ENCODE results near the gene SRPK2. TPM values are rescaled to one million over a fixed set of nuclear protein-coding genes. Genes with fewer than 3 reads are reported as not detected.
"Not testable (repeated sequence)": the region's sequence is repeated elsewhere in the genome, so short reads cannot be mapped to it uniquely, and the experiment has no call there.

Gene SRPK2
- polyA plus RNA-seq, 1 donor from 2014 or later = 118 TPM

GRCh38 chr7:105352018-105352612 lies 36.6 kb downstream of the SRPK2 start:
- Histone ChIP-seq H3F3A (ENCODE audit: insufficient read depth, low read length, poor library complexity, severe bottlenecking) (no peaks in the 10 kb centered on the region), H3K9me3 (ENCODE audit: low read length) (no peaks in the 10 kb centered on the region), H3K27me3 (ENCODE audit: insufficient read depth, low read depth, low read length) (no peaks in the 10 kb centered on the region), H2AFZ (ENCODE audit: low read depth, low read length) (no peak overlapping the region), H3K4me3 (ENCODE audit: low read length) (no peak overlapping the region), H3K4me2 (ENCODE audit: low read length) (no peak overlapping the region), H3K9me2 (ENCODE audit: insufficient read depth, low read length) (no peaks in the 10 kb centered on the region), H3K27ac (ENCODE audit: low read length) (no peak overlapping the region), H4K20me1 (ENCODE audit: insufficient read depth) (no peaks in the 10 kb centered on the region), H3K79me2 (replicated peaks; ENCODE audit: insufficient read depth, low read length) (peaks cover 2% of the 10 kb centered on the region), H3K9ac (ENCODE audit: low read length) (no peak overlapping the region), H3K36me3 (ENCODE audit: insufficient read depth, low read length) (no peaks in the 10 kb centered on the region)
- TF ChIP-seq POLR2AphosphoS5 (IDR thresholded peaks at IDR 0.05) (no peak), RAD21 (conservative IDR thresholded peaks at IDR 0.05) (no peak)

DNA sequence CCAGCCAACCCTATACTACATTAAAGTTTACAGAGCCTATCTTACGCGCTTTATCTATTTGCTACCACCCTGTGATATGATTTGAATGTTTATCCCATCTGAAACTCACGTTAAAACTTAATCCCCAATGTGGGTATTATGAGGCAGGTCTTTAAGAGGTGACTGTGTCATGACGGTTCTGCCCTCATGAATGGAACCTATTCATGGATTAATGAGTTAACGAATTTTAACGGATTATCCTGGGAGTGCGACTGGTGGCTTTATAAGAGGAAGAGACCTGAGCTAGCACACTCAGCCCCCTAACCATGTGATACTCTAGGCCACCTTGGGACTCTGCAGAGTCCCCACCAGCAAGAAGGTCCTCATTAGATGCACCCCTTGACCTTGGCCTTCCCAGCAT lies 37.8 kb downstream of the SRPK2 start:
- H3K4me2 ChIP-seq (ENCODE audit: low read length) = no peak overlapping the region
- no peaks in the 10 kb centered on the region for H3F3A ChIP-seq (ENCODE audit: insufficient read depth, low read length, poor library complexity, severe bottlenecking)
- no peaks in the 10 kb centered on the region for H4K20me1 ChIP-seq (ENCODE audit: insufficient read depth)
- no peaks in the 10 kb centered on the region for H3K9me3 ChIP-seq (ENCODE audit: low read length)
- H3K9me2 ChIP-seq (ENCODE audit: insufficient read depth, low read length) = no peaks in the 10 kb centered on the region
- TF ChIP-seq MXI1 (conservative IDR thresholded peaks at IDR 0.05; ENCODE audit: poor library complexity, severe bottlenecking) = no peak
- TF ChIP-seq TAF1 (IDR thresholded peaks at IDR 0.05; ENCODE audit: low read depth) = no peak
- TF ChIP-seq EP300 (conservative IDR thresholded peaks at IDR 0.05; ENCODE audit: poor library complexity, severe bottlenecking) = no peak
- TF ChIP-seq SMC3 (conservative IDR thresholded peaks at IDR 0.05; ENCODE audit: poor library complexity) = no peak
- TF ChIP-seq, protein P1, sequence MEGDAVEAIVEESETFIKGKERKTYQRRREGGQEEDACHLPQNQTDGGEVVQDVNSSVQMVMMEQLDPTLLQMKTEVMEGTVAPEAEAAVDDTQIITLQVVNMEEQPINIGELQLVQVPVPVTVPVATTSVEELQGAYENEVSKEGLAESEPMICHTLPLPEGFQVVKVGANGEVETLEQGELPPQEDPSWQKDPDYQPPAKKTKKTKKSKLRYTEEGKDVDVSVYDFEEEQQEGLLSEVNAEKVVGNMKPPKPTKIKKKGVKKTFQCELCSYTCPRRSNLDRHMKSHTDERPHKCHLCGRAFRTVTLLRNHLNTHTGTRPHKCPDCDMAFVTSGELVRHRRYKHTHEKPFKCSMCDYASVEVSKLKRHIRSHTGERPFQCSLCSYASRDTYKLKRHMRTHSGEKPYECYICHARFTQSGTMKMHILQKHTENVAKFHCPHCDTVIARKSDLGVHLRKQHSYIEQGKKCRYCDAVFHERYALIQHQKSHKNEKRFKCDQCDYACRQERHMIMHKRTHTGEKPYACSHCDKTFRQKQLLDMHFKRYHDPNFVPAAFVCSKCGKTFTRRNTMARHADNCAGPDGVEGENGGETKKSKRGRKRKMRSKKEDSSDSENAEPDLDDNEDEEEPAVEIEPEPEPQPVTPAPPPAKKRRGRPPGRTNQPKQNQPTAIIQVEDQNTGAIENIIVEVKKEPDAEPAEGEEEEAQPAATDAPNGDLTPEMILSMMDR (IDR thresholded peaks at IDR 0.05; ENCODE audit: poor library complexity, severe bottlenecking) = no peak
- TF ChIP-seq, protein P2, sequence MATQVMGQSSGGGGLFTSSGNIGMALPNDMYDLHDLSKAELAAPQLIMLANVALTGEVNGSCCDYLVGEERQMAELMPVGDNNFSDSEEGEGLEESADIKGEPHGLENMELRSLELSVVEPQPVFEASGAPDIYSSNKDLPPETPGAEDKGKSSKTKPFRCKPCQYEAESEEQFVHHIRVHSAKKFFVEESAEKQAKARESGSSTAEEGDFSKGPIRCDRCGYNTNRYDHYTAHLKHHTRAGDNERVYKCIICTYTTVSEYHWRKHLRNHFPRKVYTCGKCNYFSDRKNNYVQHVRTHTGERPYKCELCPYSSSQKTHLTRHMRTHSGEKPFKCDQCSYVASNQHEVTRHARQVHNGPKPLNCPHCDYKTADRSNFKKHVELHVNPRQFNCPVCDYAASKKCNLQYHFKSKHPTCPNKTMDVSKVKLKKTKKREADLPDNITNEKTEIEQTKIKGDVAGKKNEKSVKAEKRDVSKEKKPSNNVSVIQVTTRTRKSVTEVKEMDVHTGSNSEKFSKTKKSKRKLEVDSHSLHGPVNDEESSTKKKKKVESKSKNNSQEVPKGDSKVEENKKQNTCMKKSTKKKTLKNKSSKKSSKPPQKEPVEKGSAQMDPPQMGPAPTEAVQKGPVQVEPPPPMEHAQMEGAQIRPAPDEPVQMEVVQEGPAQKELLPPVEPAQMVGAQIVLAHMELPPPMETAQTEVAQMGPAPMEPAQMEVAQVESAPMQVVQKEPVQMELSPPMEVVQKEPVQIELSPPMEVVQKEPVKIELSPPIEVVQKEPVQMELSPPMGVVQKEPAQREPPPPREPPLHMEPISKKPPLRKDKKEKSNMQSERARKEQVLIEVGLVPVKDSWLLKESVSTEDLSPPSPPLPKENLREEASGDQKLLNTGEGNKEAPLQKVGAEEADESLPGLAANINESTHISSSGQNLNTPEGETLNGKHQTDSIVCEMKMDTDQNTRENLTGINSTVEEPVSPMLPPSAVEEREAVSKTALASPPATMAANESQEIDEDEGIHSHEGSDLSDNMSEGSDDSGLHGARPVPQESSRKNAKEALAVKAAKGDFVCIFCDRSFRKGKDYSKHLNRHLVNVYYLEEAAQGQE (IDR thresholded peaks at IDR 0.05; ENCODE audit: borderline replicate concordance) = no peak
- TF ChIP-seq RAD21 (conservative IDR thresholded peaks at IDR 0.05) = no peak
- TF ChIP-seq POLR2AphosphoS5 (IDR thresholded peaks at IDR 0.05) = no peak
- TF ChIP-seq EZH2 (IDR thresholded peaks at IDR 0.05; ENCODE audit: borderline replicate concordance, insufficient read depth, low read length, poor library complexity, severe bottlenecking) = no peak
- no peak overlapping the region for H2AFZ ChIP-seq (ENCODE audit: low read depth, low read length)
- no peak overlapping the region for H3K27ac ChIP-seq (ENCODE audit: low read length)
- peaks cover 2% of the 10 kb centered on the region for H3K79me2 ChIP-seq (replicated peaks; ENCODE audit: insufficient read depth, low read length)
- no peaks in the 10 kb centered on the region for H3K27me3 ChIP-seq (ENCODE audit: insufficient read depth, low read depth, low read length)
- no peaks in the 10 kb centered on the region for H3K36me3 ChIP-seq (ENCODE audit: insufficient read depth, low read length)
- H3K4me3 ChIP-seq (ENCODE audit: low read length) = no peak overlapping the region
- no peak overlapping the region for H3K9ac ChIP-seq (ENCODE audit: low read length)

GRCh38 chr7:105348177-105348576 lies 40.5 kb downstream of the SRPK2 start:
- not testable (repeated sequence) for H2AFZ ChIP-seq (ENCODE audit: low read depth, low read length); H3K4me2 ChIP-seq (ENCODE audit: low read length); H3K9ac ChIP-seq (ENCODE audit: low read length); H3K4me3 ChIP-seq (ENCODE audit: low read length); H3K9me2 ChIP-seq (ENCODE audit: insufficient read depth, low read length); H3K36me3 ChIP-seq (ENCODE audit: insufficient read depth, low read length); H3K27me3 ChIP-seq (ENCODE audit: insufficient read depth, low read depth, low read length); H3K9me3 ChIP-seq (ENCODE audit: low read length); H3K27ac ChIP-seq (ENCODE audit: low read length); H4K20me1 ChIP-seq (ENCODE audit: insufficient read depth); H3F3A ChIP-seq (ENCODE audit: insufficient read depth, low read length, poor library complexity, severe bottlenecking)
- peaks cover 10% of the 10 kb centered on the region for H3K79me2 ChIP-seq (replicated peaks; ENCODE audit: insufficient read depth, low read length)

Measured in neural cell (in vitro differentiated cells).